Right forelimb (tissue), 1 donor: ENCODE data around the gene RNF125.

ENCODE experiments used
- DNase-seq: peaks from one replicate; pipeline ENCODE4 v3.0.0-alpha.2; 2018

Gene RNF125

DNA sequence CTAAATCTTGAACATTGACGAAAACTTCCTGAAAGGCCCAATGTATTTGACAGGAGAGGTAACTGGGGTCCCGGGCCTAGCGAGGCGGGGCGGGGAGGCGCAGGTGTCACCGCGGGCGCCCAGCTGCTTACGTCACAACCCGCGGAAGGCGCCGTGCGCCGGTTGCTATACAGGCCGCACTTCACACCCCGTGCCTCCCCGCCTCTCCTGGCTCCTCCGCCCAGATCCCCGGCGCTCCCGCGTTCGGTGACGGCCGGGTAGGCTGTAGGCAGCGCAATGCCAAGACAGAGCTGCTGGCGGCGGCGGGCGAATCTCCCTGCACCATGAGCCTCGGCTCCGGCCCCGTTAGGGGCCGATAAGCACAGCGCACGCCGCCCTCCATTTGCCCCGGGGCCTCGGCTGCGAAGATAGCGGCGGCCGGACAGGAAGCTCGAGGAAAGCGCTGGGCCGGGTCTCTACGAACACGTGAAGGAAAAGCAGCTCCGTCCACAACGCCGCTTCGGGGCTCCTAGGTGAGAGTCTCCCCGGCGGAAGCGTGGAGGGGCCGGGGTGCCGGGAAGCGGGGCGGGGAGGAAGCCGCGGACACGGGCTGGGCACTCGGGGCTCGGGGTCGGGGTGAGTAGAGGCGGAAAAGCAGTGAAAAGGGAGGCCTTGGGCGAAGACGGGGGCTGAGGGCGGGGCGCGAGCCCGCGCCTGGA, 73.2 kb downstream of the RNF125 start, which contains the start of gene RNF138:
TSS of gene RNF138 (plus strand) at position 151 of the 698 bp plus-strand sequence. CDS start 903 bp downstream, outside the sequence.
- peak; percentile 89 for DNase-seq

DNA sequence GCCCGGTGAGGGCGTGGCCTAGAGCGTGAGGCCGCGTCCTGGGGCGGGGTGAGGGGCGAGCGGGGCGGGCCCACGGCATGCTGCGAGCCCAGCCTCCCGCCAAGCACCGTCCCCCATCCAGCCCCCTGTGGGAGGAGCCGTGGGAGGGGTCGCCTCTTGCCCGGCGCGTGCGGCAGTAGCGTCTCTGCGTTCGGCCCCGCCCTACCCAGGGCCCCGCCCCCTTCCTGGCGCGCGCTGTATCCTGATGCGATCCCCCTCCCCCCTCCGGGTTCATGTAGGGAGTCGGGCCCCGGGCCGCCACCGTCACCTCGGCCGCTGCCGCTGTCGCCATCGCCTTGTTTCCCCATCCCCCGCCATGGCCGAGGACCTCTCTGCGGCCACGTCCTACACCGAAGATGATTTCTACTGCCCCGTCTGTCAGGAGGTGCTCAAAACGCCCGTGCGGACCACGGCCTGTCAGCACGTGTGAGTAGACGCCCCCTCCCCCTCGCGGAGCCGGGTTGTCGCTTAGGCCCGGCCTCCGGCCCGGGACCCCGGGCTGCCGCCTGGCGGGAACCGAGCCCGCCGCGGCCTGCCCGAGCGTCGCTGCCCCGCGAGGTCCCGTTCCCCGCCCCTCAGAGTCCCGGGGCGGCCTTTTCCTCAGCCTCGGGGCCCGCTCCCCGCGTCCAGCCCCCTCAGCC, 73.9 kb downstream of the RNF125 start:
- DNase-seq, result peak; percentile 100

DNA sequence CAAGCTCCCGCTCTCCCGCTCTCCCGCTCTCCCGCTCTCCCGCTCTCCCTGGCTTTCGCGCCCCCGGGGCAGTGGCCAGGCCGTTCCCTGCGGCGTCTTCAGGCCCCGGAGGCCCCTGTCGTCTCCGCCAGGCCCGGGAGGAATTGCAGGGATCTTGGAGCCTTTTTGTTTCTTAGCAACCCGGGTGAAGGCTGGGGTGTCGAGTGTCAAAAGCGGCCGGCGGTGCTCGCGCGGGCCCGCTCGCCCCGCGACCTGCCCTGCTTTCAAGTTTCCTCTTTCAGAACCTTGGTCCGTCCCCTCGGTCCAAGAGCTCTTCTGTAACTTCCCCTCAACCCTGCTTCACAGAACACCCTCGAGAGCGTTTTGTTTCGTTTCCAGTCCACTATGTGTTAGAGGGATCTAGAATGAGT, 74.5 kb downstream of the RNF125 start:
- DNase-seq, result peak; percentile 76

DNA sequence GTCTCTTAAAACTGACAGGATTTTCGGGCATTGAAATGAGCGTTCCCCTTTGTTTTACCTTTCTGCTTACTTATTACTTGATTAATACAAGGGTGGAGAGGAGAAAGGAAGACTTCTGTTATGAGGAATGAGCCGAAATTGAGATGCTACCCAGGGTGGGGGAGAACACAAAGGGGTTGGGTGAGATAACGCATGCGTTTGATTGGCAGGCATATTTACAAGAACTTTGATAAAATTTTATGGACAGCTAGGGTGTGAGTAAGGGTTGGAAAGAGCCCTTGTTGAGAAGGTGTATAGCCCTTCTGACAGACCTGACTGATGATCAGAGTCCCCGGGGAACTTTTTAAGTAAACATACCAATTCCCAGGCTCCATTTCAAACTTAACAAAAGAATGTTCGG, 74.9 kb downstream of the RNF125 start:
- DNase-seq, result no peak

DNA sequence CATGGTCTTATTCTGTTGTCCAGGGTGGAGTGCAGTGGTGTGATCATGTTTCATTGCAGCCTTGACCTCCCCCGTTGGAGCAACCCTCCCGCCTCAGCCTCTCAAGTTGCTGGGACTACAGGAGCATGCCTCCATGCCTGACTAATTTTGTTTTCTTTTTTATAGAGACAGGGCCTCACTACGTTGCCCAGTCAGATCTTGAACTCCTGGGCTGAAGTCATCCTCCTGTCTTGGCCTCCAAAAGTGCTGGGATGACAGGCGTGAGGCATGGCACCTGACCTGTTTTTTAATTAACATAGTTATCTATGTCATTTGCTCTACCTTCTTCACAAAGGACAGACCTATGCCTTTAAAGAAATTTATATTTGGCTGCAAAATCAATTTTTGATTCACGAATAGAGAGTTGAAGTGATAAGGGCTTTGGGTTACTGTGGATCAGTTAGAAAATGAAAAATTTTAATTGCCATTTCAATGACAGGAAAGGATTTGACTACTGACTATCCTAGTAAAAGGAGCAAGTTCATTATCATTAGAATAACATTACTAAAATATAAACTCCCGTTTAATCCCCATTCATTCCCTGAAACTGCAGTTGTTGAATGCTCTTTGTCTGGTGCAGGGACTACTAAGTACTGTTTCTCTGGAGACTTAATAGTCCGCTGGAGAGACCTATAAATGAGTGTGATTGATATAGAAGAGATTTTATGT, 76.7 kb downstream of the RNF125 start:
- DNase-seq, result no peak

DNA sequence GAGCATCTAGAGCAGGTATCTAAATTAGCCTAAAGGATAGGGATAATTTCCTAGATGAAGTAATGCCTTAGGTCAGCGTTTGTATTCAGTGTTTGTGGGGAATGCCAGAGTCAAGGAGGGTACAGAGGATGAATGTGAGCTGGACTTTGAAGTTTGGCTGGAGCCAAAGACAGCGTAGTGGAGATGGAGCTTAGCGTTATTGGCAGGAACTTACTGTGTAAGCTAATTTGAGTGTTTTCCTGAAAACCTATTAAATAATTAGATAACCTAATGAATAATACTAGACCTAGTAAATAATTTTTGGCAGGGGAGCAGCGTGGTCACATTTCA, 77.2 kb downstream of the RNF125 start:
- DNase-seq, result no peak

DNA sequence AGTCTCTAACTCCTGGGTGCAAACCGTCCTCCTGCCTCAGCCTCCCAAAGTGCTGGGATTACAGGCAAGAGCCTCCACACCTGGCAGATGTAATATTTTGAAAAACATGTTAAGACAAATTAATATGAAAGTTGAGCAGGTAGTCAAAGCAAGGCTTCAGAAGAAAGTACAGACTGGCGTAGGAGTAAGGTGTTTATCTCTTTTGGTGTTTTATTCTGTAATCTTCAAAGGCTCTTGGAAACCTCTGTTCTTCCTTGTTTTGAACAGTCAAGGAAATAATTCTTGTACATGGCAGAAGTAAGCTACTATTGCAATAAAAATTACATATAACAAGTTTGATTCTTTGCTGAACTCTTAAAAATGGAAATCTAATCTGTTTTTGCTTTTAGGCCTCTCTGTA, 78.3 kb downstream of the RNF125 start:
- DNase-seq, result no peak

DNA sequence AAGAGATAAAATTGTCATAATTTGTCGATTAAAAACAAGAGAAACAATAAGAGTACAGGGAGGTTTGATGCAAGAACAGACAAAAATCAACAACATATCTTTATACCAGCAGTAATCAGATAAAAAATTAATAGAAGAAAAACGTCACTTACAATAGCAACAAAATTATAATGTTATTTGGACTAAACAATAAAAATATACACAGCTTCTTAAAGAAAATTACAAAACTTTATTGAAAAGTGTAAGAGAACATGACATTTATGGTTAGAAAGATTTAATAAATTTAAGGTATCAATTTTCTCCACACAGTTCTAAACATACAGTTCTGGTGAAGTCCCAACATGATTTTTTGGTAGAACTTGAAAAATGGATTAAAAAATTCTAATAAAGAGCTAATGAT, 85.9 kb downstream of the RNF125 start:
- DNase-seq, result no peak

DNA sequence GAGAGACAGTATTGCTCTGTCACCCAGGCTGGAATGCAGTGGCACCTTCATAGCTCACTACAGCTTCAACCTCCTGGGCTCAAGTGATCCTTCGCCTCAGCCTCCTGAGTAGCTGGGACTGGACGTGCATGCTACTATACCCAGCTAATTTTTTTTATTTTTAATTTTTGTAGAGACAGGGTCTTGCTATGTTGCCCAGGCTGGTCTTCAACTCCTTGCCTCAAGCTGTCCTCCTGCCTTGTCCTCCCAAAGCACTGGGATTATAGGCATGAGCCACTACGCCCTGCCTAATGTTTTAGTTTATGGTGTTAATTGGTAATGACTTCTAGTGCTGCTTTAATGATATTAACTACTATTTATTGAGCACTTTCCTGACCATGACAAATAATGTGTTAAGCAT, 91.4 kb downstream of the RNF125 start:
- no peak for DNase-seq

DNA sequence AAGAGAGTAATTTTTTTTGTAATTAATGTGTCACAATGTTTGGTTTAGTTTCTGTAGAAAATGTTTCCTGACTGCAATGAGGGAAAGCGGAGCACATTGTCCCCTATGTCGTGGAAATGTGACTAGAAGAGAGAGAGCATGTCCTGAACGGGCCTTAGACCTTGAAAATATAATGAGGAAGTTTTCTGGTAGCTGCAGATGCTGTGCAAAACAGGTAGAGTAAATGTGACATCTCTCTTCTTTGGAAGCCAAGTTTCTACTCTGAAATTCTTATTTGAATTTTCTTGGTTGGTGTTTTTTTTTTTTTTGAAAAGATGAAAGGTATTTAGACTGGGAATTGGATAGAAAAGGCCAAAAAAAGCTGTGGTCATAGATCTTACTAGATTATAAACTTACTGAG, 93.1 kb downstream of the RNF125 start:
- no peak for DNase-seq

DNA sequence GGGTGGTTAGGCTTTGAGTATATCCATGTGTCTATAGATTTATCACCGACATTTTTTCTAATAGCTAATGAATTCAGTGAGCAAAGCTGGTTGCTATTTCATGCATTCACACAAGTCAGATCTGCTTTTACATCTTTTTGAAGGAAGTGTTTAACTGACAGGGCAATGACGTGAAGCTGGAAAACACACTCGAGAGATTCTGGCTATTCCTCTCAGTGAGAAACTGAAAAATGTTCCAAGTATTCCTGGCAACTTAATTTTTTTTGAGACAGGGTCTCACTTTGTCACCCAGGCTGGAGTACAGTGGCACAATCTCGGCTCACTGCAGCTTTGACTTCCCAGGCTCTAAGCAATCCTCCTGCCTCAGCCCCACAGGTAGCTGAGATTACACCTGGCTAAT, 94.2 kb downstream of the RNF125 start:
- DNase-seq, result no peak

DNA sequence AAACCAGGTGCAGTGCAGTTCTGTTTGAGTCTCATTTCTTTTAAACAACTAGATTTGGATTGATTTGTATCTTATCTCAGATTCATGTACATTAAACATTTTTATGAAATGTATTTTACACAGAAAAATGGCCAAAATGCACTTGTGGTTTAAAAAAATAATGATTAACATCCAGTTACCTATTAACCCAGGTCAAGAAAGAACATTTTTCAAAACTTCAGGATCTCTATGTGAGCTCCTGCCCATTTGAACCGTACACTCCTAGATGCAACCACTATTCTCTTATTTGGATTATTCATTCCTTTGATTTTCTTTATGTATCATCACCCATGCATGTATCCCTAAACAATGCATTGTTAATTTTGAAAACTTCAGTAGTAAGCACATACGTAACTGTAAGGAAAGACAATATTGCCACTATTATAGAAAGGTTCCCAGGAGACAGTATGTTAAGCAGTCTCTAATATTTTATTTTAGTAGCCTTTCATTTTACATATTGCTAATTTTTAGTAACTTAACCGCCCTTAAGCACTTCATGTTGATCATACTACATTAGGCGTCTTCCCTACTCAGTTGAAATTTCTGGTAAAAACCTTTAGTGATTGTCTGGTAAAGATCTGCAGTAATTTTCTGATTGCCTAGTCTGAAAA, 95.8 kb downstream of the RNF125 start:
- DNase-seq, result no peak

DNA sequence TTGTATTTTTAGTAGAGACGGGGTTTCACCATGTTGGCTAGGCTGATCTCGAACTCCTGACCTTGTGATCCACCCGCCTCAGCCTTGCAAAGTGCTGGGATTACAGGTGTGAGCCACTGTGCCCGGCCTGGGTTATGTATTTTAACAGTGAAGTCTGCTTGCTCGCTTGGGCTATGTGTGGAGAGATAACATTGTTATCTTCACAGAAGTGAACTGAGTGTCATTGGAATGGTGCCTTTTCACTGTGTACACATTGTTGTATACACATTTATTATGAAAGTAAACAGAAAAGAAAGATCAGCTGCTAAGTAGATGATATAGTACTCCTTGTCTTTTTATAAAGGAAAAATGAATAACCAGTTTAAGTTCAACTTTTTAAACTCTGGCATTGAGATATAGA, 103.4 kb downstream of the RNF125 start:
- DNase-seq, result no peak
